GM18519 (cell line): ENCODE measurements around the gene PTX4.
"Not testable (repeated sequence)": the region's sequence is repeated elsewhere in the genome, so short reads cannot be mapped to it uniquely, and the experiment has no call there.

Experiments
- ATAC-seq: cut with Tn5 transposase; IDR thresholded peaks from one replicate; pipeline ENCODE4 v1.9.1; 2021; ENCODE audit warnings: mild to moderate bottlenecking, moderate library complexity; ENCODE audit not compliant: unreplicated experiment, low FRiP score

The PTX4 gene

DNA sequence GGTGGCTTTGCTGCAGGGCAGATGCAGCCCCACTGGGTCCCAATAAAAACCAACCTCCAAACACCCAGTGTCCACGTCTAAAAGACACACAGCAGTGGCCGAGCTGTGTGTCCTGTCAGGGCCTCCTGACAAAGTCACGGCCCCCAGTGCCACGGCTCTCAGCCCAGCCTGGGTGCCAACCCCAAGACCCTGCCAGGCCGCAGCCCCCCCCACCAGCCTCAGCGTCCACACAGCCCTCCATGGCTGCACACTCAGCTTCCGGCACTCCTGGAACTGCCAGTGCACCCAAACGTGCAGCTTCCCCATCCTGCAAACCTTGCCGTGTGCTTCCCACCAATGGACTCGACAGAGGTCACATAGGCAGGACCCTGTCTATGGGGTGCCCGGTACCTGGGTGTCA lies 40.8 kb downstream of the PTX4 start:
- no peak for ATAC-seq

- ATAC-seq, result no peak
Observed at GRCh38 chr16:1446296-1447080, 42.3 kb downstream of the PTX4 start.

DNA sequence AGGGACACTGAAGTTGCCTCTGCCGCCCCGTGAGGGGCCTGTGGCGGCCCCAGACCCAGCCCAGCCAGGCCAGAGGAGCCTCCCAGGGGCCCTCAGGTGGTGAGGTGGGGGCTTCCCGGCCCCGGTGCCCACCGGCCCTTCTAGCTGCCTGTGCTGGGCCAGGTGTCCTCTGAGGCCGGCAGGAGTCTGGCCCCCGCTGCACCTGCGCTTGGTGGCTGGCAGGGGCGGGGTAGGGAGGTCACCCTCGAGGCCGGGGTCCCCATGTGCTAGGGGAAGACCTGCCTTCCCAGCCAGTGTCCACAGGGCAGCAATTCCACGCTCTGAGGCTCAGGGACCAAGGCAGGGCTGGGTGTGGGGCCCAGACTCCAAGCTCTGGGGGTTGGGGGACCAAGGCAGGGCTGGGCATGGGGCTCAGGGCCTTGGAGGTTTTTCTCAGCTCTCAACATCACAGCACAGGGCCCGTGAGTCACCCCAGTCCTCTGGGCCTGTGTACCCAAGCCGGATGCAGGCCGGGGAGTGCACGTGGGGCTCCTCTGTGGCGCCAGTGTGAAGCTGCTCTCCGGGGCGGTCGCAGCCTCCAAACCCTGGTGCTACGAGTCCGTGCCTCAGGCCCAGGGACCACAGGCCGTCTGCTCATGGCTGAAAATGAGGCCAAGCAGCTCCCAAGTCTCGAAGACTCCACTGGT lies 43.1 kb downstream of the PTX4 start:
- ATAC-seq, result no peak

- no peak for ATAC-seq
Observed at GRCh38 chr16:1444730-1445517, 43.8 kb downstream of the PTX4 start.

DNA sequence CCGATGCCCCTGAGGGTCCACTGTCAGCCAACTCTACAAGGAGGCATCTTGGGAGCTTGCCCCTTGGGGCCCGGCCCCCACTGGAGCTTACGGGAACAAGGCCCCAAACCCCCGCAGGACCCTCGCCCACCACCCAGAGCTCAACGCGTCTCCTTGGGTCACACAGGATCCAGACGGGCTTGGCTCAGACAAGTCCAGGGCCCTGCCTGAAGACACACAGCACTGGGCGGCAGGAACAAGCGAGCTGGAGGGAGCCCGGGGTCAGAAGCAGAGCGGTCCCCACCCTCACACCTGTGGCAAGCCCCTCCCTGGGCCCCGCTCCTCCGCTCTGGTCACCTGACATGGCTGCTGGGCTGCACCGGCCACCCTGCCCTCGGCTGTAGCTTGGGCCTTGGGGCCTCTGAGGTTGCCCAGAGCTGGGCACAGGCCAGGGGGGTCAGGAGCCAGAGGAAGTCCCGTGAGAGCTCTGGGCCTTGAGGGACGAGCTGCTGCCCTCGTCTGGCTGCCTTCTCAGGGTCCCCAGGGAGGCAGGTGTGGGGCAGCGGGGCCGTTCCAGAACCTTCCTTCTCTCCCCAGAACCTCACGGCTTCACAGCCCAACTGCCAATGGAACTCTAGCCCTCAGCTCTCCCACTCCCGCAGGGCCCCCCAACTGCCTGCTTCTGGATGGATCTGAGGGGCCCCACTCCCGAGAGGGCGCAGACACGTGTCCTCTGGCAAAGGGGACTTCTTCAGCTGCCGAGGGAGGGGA lies 44.6 kb downstream of the PTX4 start, which contains the start of gene CCDC154:
Gene CCDC154, minus strand, starts transcription at position 577 of the 750 bp plus-strand sequence. Its CDS starts 234 bp downstream, at position 343.
- ATAC-seq, result no peak

GRCh38 chr16:1443403-1443973 lies 45.3 kb downstream of the PTX4 start:
- no peak for ATAC-seq

- no peak for ATAC-seq
Observed at GRCh38 chr16:1442697-1443096, 46.0 kb downstream of the PTX4 start.

DNA sequence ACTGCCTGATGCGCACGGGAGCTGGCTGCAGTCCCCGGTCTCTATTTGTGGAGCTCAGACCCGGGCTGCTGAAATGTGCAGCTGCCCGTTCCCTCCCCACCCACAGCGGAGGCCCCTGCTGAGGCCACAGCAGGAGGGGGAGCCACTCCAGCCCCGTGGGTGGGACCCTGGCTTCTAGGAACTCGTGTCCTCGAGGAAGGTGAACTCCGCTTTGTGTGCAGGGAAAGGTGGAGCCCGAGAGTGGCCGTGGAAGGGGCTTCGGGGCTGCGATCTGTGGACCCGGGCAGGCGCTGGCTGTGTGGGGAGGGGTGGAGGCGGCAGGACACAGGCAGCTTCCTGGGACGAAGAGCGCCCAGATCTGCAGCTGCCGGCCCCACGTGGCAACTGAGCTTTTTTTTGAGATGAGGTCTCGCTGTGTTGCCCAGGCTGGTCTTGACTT lies 47.3 kb downstream of the PTX4 start:
- ATAC-seq, result no peak

- ATAC-seq, result not testable (repeated sequence)
Observed at GRCh38 chr16:1439699-1440074, 49.1 kb downstream of the PTX4 start.

DNA sequence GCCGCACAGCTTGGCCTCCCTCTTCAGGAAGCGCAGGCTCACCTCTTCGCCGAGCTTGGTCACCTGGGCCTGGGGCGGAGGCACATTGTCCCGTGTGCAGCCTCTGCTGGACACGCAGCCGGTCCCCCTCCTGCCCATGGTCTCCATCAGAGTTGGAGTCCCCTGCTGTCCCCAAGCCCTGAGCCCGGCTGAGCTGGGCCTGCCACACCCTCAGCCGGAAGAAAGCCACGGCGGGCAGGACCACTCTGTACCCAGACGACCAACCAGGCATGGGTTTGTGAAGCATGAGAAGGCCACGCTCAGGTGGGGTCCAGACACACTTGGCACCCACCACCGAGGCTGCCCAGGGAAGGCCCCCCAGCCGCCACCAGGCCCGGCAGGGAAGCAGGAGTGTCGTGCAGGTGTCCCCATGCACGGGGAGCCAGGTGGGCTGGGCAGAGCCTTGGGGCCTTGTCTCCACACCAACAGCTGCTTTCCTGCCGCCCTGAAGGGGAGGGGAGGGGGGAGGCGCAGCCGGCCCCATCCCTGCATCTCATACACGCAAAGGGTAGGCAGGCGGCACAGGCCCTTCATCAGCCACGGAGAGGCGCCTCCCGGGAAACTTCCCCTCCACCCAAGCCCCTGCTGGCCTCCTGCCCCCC lies 49.6 kb downstream of the PTX4 start:
- no peak for ATAC-seq

- ATAC-seq, result no peak
Observed at GRCh38 chr16:1438229-1439057, 50.3 kb downstream of the PTX4 start.

GRCh38 chr16:1437606-1438005 lies 51.1 kb downstream of the PTX4 start:
- no peak for ATAC-seq

DNA sequence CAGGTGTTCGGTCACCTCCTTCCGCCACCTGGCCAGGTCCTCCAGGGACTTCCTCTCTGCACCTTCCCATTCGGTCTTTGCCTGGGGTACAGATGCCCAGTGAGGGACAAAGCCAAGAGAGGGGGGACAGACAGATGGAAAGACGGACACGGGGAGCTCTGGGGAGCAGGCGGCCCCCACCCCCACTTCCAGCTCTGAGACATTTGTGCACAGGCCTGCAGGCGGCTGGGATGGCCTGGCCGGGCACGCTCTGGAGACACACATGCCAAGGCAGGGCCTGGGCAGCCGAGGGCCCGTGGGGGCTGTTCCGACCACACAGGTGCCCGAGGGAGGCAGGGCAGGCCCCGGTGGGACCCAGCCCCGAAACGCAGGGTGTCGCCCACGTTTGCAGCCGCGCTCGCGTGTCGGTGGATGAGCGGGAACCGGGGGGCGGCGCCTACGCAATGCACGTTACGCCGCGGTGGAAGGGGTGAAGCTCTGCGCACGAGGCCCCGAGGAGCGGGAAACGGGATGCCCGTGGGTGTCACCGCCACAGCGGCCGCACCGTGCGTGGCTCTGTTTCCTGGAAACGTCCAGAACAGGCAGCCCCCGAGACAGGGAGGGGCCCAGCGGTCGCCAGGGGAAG lies 51.9 kb downstream of the PTX4 start:
- ATAC-seq, result no peak

DNA sequence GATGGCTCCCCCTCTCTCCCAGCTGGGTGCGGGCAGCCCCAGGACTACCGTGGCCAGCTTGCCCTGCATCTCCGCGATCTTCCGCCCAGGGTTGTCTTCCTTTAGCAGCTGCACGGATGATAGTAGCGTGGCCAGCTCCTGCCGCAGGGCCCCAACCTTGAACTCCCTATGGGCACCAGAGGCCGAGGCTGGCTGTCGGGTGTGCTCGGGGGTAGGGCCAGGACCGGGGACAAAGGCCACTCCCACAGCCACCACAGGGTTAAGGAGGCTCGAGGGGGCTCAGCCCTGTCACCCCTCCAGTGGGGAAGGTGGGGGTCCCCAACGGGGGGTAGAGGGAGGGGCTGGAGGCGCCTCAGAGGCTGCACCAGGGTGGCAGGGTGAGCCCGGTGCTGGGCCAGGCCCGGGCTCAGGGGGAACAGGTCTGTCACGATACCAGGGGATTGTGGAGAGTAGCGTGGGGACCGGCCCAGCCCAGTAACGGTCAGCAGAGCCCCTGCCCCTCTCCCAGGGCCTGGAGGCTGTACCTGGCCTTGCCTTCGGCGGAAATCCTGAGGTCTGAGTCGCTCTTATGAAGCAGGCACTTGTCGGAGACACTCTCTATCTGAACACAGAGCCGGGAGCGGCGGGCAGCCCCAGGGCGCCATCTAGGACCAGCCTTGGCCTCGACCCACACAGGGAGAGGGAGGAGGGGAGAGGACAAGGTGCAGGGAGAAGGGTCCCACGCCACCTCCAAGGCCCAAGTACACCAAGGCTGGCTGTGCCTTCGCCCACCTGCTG lies 52.6 kb downstream of the PTX4 start:
- ATAC-seq, result no peak
